ENCODE measurements around the gene DIS3L2.
"Not testable (repeated sequence)": the region's sequence is repeated elsewhere in the genome, so short reads cannot be mapped to it uniquely, and the experiment has no call there.

DIS3L2 gene

DNA sequence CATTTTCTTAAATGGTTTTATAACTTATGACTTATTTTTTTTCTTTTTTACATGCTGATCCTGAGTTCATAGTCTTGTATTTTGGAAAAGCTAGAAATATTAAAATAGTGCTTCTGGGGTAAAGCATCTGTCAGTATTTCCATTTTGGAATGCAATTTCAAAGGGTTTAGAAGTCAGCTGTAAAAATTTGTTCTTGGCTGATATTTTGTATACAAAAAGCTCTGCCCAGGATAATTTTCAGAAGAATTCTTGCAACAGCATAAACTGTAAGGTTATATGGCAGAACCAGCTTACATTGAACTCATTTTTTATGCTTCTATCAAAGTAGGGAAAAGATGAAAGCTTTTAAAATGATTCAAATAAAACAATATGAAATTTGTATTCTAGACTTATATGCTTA lies 97.4 kb downstream of the DIS3L2 start:
- no peak for DNase-seq (ENCODE audit: low spot score)

GRCh38 chr2:232061265-232061664 lies 99.8 kb downstream of the DIS3L2 start:
- DNase-seq (ENCODE audit: low spot score): no peak

DNA sequence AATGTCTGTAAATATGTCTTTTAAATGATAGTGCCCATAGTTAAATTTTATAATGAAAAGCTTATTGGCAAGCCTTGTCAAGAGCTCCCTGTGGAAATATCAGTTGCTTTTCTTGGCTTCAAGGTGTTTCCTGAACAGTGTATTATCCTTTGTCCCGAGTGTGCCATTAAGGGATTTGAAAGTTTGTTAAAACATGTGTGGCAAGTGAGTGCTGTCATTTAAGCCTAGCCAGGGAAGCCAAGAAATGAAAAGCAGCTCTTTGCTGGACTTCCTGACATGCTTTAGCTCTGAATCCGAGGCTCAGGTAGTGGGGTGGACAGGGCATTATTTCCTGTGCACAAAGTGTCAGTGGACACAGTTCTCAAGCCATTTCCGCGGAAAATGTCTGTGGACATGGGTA lies 111.5 kb downstream of the DIS3L2 start:
- DNase-seq (ENCODE audit: low spot score): no peak

DNA sequence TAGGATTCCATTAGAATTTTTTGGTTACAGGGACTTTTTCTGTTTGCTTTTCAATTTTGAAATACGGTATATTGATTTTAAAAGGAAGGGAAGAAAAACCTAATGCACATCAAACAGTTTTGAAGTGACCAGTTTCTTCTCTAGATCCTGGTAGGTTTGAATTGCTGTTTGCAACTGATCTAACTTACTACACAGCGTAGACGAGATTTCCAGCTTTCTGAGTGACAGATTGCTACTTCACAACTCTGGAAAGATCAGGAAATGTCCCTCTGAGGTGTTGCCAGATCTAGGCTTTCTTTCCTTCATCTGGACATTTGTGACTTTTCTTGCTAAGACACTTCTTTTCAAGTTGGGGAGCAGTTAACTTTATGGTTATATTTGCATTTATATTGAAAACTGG lies 112.2 kb downstream of the DIS3L2 start:
- DNase-seq (ENCODE audit: low spot score): no peak

- no peak for DNase-seq (ENCODE audit: low spot score)
Observed at GRCh38 chr2:232075080-232075479, 113.6 kb downstream of the DIS3L2 start.

GRCh38 chr2:232075859-232076258 lies 114.3 kb downstream of the DIS3L2 start:
- DNase-seq (ENCODE audit: low spot score): no peak

GRCh38 chr2:232076272-232076671 lies 114.8 kb downstream of the DIS3L2 start:
- DNase-seq (ENCODE audit: low spot score): no peak

DNA sequence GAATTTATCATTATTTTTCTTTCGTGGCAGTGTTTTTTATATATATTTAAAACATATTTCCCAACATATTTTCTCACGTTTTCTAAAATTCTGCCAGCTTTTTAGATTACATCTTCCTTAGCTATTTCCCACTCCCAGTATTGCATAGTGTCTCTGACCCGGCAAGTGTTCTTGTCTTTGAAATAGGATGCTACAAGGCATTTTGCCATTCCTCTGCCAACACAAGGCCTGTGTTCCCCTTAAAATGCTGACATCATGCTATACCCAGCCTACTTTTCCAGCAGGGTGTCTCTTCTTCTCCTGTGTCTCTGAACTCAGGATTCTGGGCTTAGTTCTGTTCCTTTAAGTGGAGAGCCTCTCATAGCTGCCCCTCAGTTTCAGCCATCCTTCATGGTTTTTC lies 115.2 kb downstream of the DIS3L2 start:
- no peak for DNase-seq (ENCODE audit: low spot score)

GRCh38 chr2:232085164-232085563 lies 123.7 kb downstream of the DIS3L2 start:
- no peak for DNase-seq (ENCODE audit: low spot score)

GRCh38 chr2:232085826-232086425 lies 124.4 kb downstream of the DIS3L2 start:
- no peak for DNase-seq (ENCODE audit: low spot score)

- no peak for DNase-seq (ENCODE audit: low spot score)
Observed at GRCh38 chr2:232088771-232089170, 127.3 kb downstream of the DIS3L2 start.

DNA sequence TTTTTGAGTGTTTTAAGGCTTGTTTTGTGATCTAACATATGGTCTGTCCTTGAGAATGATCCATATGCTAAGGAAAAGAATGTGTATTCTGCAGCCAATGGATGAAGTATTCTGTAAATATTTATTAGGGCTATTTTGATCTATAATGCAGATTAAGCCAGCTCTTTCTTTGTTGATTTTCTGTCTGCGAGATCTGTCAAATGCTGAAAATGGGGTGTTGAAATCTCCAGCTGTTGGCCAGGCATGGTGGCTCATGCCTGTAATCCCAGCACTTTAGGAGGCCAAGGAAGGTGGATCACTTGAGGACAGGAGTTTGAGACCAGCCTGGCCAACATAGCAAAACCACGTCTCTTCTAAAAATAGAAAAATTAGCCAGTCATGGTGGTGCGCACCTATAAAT lies 132.7 kb downstream of the DIS3L2 start:
- no peak for DNase-seq (ENCODE audit: low spot score)

DNA sequence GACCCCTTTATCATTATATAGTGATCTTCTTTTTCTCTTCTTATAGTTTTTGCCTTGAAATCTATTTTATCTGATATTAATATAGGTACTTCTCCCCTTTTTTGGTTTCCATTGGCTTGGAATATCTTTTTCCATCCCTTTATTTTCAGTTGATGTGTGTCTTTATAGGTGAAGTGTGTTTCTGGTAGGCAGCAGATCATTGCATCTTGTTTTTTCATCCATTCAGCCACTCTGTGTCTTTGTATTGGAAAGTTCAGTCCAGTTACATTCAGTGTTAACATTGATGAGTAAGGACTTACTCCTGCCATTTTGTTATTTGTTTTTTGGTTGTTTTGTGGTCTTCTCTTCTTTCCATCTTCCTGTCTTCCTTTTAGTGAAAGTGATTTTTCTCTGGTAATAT lies 133.4 kb downstream of the DIS3L2 start:
- no peak for DNase-seq (ENCODE audit: low spot score)

- no peak for DNase-seq (ENCODE audit: low spot score)
Observed at GRCh38 chr2:232097260-232097659, 135.7 kb downstream of the DIS3L2 start.

- no peak for DNase-seq (ENCODE audit: low spot score)
Observed at GRCh38 chr2:232097758-232098157, 136.2 kb downstream of the DIS3L2 start.

- no peak for DNase-seq (ENCODE audit: low spot score)
Observed at GRCh38 chr2:232102380-232102779, 140.9 kb downstream of the DIS3L2 start.

GRCh38 chr2:232103140-232103737 lies 141.7 kb downstream of the DIS3L2 start:
- DNase-seq (ENCODE audit: low spot score): no peak

- no peak for DNase-seq (ENCODE audit: low spot score)
Observed at GRCh38 chr2:232104076-232104646, 142.6 kb downstream of the DIS3L2 start.

DNA sequence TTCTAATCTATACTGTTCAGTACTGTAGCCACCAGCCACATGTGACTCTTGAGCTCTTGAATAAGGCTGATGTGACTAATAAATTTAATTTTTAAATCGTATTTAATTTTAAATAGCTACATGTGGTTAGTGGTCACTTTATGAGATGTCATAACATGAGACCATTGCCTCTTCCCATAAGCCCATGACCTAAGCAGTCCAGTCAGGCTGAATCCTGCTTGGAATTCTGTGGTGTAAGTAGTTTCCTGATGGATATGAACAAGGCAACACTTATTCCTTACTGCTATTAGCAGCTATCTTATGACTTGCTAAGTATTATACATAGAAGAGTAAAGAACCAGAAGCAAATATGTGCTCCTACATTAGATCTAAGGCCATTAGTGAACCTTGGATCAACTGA lies 150.0 kb downstream of the DIS3L2 start:
- DNase-seq (ENCODE audit: low spot score): no peak

- no peak for DNase-seq (ENCODE audit: low spot score)
Observed at GRCh38 chr2:232113821-232114220, 152.3 kb downstream of the DIS3L2 start.

- not testable (repeated sequence) for DNase-seq (ENCODE audit: low spot score)
Observed at GRCh38 chr2:232115728-232116361, 154.3 kb downstream of the DIS3L2 start.

GRCh38 chr2:232116852-232117251 lies 155.3 kb downstream of the DIS3L2 start:
- DNase-seq (ENCODE audit: low spot score): no peak

GRCh38 chr2:232117413-232117812 lies 155.9 kb downstream of the DIS3L2 start:
- DNase-seq (ENCODE audit: low spot score): no peak
